HFFc6 (cell line): ENCODE data around the gene RBMS1. TPM values are rescaled to one million over a fixed set of nuclear protein-coding genes. Genes with fewer than 3 reads are reported as not detected.

Source experiments
- DNase-seq: peaks from one replicate; pipeline ENCODE4 v3.0.0-alpha.2; 2018
- H3K27ac Mint-ChIP-seq: 2 replicates; pipeline ENCODE4 v1.8.0; 2020; ENCODE audit warnings: mild to moderate bottlenecking, mixed read lengths
- H3K27me3 Mint-ChIP-seq: 2 replicates; pipeline ENCODE4 v1.8.0; 2021; ENCODE audit warnings: mild to moderate bottlenecking, moderate library complexity, mixed read lengths; ENCODE audit not compliant: insufficient read depth
- H3K36me3 Mint-ChIP-seq: 2 replicates; pipeline ENCODE4 v1.8.0; 2021; ENCODE audit warnings: low read depth, mixed read lengths
- H3K4me1 Mint-ChIP-seq: 2 replicates; pipeline ENCODE4 v1.8.0; 2020; ENCODE audit warnings: low read depth, mixed read lengths
- H3K4me3 Mint-ChIP-seq: 2 replicates; pipeline ENCODE4 v1.8.0; 2020; ENCODE audit warnings: mild to moderate bottlenecking, moderate library complexity, mixed read lengths
- H3K9me3 Mint-ChIP-seq: 2 replicates; pipeline ENCODE4 v1.8.0; 2020; ENCODE audit warnings: mild to moderate bottlenecking, mixed read lengths
- CTCF ChIP-seq: fragments of 200-600 bp; sonication (generic); IDR thresholded peaks from 2 replicates; pipeline ENCODE4 v1.5.0; 2021; ENCODE audit warnings: antibody characterized with exemption, mild to moderate bottlenecking
- total RNA-seq, 6 experiments: library from RNA; stranded (reverse); fragmentation: NEBNext Ultra II Directional; extraction: Animal tissue kit (Norgen Biotek cat#: 25700); gene quantifications; 2 replicates in 1 of 6; 3 replicates in 5 of 6; pipeline ENCODE4 v1.2.3, GENCODE V29; 2021

The RBMS1 gene
- total RNA-seq, 6 experiments from 2014 or later = 88.7 to 111 (median 96.1) TPM

- peaks cover 61% of the 10 kb centered on the region for H3K4me1 Mint-ChIP-seq
- H3K27ac Mint-ChIP-seq = peak overlapping the region; percentile 96
- TF ChIP-seq CTCF = no peak
- no peaks in the 10 kb centered on the region for H3K9me3 Mint-ChIP-seq
- H3K36me3 Mint-ChIP-seq = peaks cover 46% of the 10 kb centered on the region
- peaks cover 14% of the 10 kb centered on the region for H3K27me3 Mint-ChIP-seq
- peak overlapping the region; percentile 84 for H3K4me3 Mint-ChIP-seq
- DNase-seq = peak; percentile 62
Observed at GRCh38 chr2:160270571-160271113, 223.0 kb downstream of the RBMS1 start.

GRCh38 chr2:160269803-160270570 is 223.6 kb downstream of the RBMS1 start:
- peak overlapping the region; percentile 96 for H3K27ac Mint-ChIP-seq
- H3K27me3 Mint-ChIP-seq = peaks cover 14% of the 10 kb centered on the region
- peaks cover 42% of the 10 kb centered on the region for H3K36me3 Mint-ChIP-seq
- peak; percentile 81 for TF ChIP-seq CTCF
- DNase-seq = peak; percentile 89
- peak overlapping the region; percentile 84 for H3K4me3 Mint-ChIP-seq
- peaks cover 63% of the 10 kb centered on the region for H3K4me1 Mint-ChIP-seq
- no peaks in the 10 kb centered on the region for H3K9me3 Mint-ChIP-seq

- Mint-ChIP-seq H3K4me1 (peaks cover 63% of the 10 kb centered on the region), H3K27ac (peak overlapping the region; percentile 96), H3K4me3 (peak overlapping the region; percentile 84), H3K9me3 (no peaks in the 10 kb centered on the region), H3K36me3 (peaks cover 38% of the 10 kb centered on the region), H3K27me3 (peaks cover 14% of the 10 kb centered on the region)
- TF ChIP-seq CTCF = no peak
- no peak for DNase-seq
Observed at GRCh38 chr2:160269365-160269764, 224.2 kb downstream of the RBMS1 start.

- H3K4me1 Mint-ChIP-seq = peaks cover 58% of the 10 kb centered on the region
- no peak for DNase-seq
- H3K27ac Mint-ChIP-seq = peak overlapping the region; percentile 96
- H3K4me3 Mint-ChIP-seq = no peak overlapping the region; the same call in 1 of the 2 replicates
- no peak for TF ChIP-seq CTCF
- peaks cover 29% of the 10 kb centered on the region for H3K36me3 Mint-ChIP-seq
- H3K27me3 Mint-ChIP-seq = peaks cover 14% of the 10 kb centered on the region
- H3K9me3 Mint-ChIP-seq = no peaks in the 10 kb centered on the region
Observed at GRCh38 chr2:160268151-160268781, 225.3 kb downstream of the RBMS1 start.

GRCh38 chr2:160267692-160268091 is 225.9 kb downstream of the RBMS1 start:
- 0 out of 2 replicates have a peak overlapping the region, but pooled peaks have one; percentile 4 for H3K27ac Mint-ChIP-seq
- peaks cover 57% of the 10 kb centered on the region for H3K4me1 Mint-ChIP-seq
- H3K27me3 Mint-ChIP-seq = peaks cover 14% of the 10 kb centered on the region
- H3K4me3 Mint-ChIP-seq = no peak overlapping the region
- H3K36me3 Mint-ChIP-seq = peaks cover 26% of the 10 kb centered on the region
- no peak for TF ChIP-seq CTCF
- DNase-seq = no peak
- no peaks in the 10 kb centered on the region for H3K9me3 Mint-ChIP-seq
